T-cell (primary cell): ENCODE results near the gene FBN3. TPM values are rescaled to one million over a fixed set of nuclear protein-coding genes. Genes with fewer than 3 reads are reported as not detected.

Source experiments
- ATAC-seq, 4 experiments: fragments of 200-7000 bp in 3 of 4; fragments of 150-1000 bp in 1 of 4; cut with Tn5 transposase; replicated peaks in 1 of 4; 1 replicate in 3 of 4; 2 replicates in 1 of 4; pipeline ENCODE4 v1.10.0; 2021; ENCODE audit warnings: moderate library complexity in 3 of 4, mild to moderate bottlenecking in 2 of 4, moderate number of reproducible peaks in 1 of 4
- CTCF ChIA-PET, 2 donors: fragments of 300-600 bp; sonication (Branson Sonifier 250); formaldehyde crosslinking; loops; one replicate each; lab custom pipeline; 2022; ENCODE audit warnings: antibody characterized with exemption in 2 of 2; lab: Charles Lee
- POLR2A ChIA-PET, 2 donors: fragments of 300-600 bp; sonication (Branson Sonifier 250); formaldehyde crosslinking; loops; one replicate each; lab custom pipeline; 2022; ENCODE audit warnings: antibody characterized with exemption in 2 of 2; lab: Charles Lee
- DNase-seq, 35 experiments: peaks; one replicate each; pipeline versions ENCODE4 v3.0.0 to v3.0.0-alpha.2; 2013 to 2023
- H3K27ac ChIP-seq: one replicate; pipeline ENCODE4 v1.5.1; 2013; ENCODE audit warnings: low read length
- H3K27me3 ChIP-seq, 2 experiments: replicated peaks in 1 of 2; 1 replicate in 1 of 2; 2 replicates in 1 of 2; pipeline versions ENCODE4 v1.6.1 to v1.7.0; 2013; ENCODE audit warnings: low read length in 1 of 2, mixed read lengths in 1 of 2; ENCODE audit not compliant: control insufficient read depth in 2 of 2, insufficient read depth in 2 of 2; ENCODE audit errors: extremely low read depth in 1 of 2
- H3K36me3 ChIP-seq, 2 donors: 1 replicate in 1 of 2; 2 replicates in 1 of 2; pipeline versions ENCODE4 v1.6.1 to v1.7.0; 2013; ENCODE audit warnings: low read length in 1 of 2; ENCODE audit not compliant: control insufficient read depth in 2 of 2, insufficient read depth in 1 of 2; ENCODE audit errors: extremely low read depth in 1 of 2
- H3K4me1 ChIP-seq, 2 experiments: 1 replicate in 1 of 2; 2 replicates in 1 of 2; pipeline versions ENCODE4 v1.6.1 to v1.7.0; 2013; ENCODE audit warnings: low read length in 2 of 2, mixed read lengths in 1 of 2; ENCODE audit not compliant: insufficient read depth in 2 of 2, control insufficient read depth in 1 of 2; ENCODE audit errors: extremely low read depth in 1 of 2
- H3K4me3 ChIP-seq, 2 donors: 1 replicate in 1 of 2; 2 replicates in 1 of 2; pipeline versions ENCODE4 v1.5.1 to v1.7.0; 2013; ENCODE audit warnings: mild to moderate bottlenecking in 2 of 2, low read length in 1 of 2, moderate library complexity in 1 of 2; ENCODE audit not compliant: control insufficient read depth in 1 of 2; ENCODE audit errors: extremely low read depth in 1 of 2
- H3K9me3 ChIP-seq: 2 replicates; pipeline ENCODE4 v1.7.0; 2013
- H3K27ac Mint-ChIP-seq, 2 donors: one replicate each; pipeline ENCODE4 v1.8.0; 2020 to 2021; ENCODE audit warnings: mild to moderate bottlenecking in 2 of 2, mixed read lengths in 2 of 2
- H3K27me3 Mint-ChIP-seq, 2 donors: one replicate each; pipeline ENCODE4 v1.8.0; 2021 to 2022; ENCODE audit warnings: mixed read lengths in 2 of 2
- H3K36me3 Mint-ChIP-seq: one replicate; pipeline ENCODE4 v1.8.0; 2021; ENCODE audit warnings: mixed read lengths
- H3K4me1 Mint-ChIP-seq, 3 donors: one replicate each; pipeline ENCODE4 v1.8.0; 2020 to 2022; ENCODE audit warnings: mixed read lengths in 3 of 3, mild to moderate bottlenecking in 1 of 3
- H3K4me3 Mint-ChIP-seq, 3 donors: one replicate each; pipeline ENCODE4 v1.8.0; 2020 to 2022; ENCODE audit warnings: mild to moderate bottlenecking in 3 of 3, mixed read lengths in 3 of 3, moderate library complexity in 3 of 3
- H3K9me3 Mint-ChIP-seq, 3 donors: one replicate each; pipeline ENCODE4 v1.8.0; 2020 to 2022; ENCODE audit warnings: mixed read lengths in 3 of 3
- WGBS: methylation state at CpG from one replicate; pipeline ENCODE4 v1.1.5; 2013; ENCODE audit warnings: missing lambda C conversion rate; ENCODE audit not compliant: insufficient coverage; 5-methylcytosine and 5-hydroxymethylcytosine counted together
- total RNA-seq, 35 experiments: library from RNA in 6 of 35; stranded (reverse) in 6 of 35; fragments of 120-200 nt in 1 of 35; gene quantifications; one replicate each; pipeline versions ENCODE4 v1.2.1 to v1.2.4 and lab custom pipeline; 2013 to 2026

Gene FBN3
- total RNA-seq, 5 donors from 2014 or later (not counting 1 experiment from before 2014, with no cell fraction given) = 0.03 TPM; not detected in 3

DNA sequence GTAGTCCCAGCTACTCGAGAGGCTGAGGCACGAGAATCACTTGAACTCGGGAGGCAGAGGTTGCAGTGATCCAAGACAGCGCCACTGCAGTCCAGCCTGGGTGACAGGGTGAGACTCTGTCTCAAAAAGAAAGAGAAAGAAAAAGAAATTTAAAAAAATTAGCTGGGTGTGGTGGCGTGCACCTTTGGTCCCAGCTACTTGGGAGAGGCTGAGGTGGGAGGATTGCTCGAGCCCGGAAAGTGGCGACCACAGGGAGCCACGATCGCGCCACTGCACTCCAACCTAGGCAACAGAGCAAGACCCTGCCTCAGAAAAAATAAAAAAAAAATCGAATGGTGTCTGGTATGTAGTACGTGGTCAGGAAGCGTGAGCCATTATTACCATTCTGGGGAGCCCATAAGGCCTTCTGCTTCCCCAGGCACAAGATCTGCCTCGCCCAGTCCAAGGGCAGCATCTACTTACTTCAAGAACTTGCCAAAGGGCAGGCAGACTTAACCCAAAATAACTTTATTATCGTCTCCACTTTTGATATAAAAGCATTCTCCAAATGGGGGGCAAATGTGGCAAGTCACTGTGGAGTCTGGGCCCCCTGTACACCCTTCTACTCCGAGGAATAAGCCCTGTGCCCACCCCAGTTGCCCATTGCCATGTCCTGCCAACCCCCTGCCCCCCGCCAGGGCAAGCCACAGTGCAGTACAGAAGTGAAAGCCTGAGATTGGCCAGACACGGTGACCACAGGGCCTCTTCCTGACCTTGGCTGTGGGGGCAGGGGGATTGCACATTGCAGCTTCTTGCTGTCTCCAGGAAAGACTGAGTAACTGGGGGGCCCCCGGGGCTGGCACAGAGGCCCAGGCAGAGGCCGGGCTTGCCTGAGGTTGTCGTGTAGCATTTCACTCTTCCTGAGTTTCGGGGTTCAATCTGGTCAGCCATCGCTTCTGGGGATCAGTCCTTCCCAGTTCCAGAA, 84.2 kb downstream of the FBN3 start:
- H3K4me3 Mint-ChIP-seq = no peak overlapping the region
- DNase-seq = no peak
- CTCF ChIA-PET = no interaction called here

DNA sequence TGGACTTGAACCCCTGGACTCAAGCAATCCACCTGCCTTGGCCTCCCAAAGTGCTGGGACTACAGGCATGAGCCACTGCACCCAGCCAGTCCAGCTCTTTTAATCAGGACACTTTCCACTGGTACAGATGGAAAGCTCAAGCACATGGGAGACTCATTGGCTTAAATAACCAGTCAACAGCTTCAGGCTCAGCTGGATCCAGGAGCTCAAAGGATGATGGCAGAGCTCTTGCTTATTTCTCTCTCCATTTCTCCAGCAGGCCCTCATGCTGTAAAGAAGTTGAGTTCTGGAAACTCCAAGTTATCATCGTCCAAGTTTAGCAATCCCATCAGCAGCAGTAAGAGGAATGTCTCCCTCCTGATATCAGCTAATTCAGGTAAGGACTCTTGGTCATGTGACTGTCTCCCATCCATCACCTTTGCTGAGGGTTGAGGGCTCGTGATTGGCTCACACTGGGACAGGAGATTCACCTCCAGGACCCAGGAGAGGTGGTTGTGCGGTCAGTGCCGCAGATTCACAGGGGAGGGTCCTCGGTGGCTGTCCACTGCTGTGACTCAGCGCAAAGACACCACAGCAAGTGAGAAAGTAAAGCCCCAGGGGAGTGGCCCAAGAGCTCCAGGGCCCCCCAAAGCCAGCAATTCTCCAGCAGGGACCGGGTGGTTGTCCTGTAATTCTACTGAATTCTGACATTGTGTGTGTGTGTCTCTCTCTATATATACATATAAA, 91.7 kb downstream of the FBN3 start:
- no peak for ATAC-seq

More for the DNA sequence above, 84.2 kb downstream of the FBN3 start:
- Histone ChIP-seq H3K27me3 (peaks cover 0 to 19% of the 10 kb centered on the region in 2 experiments), H3K9me3 (no peaks in the 10 kb centered on the region), H3K4me1 (no peaks in the 10 kb centered on the region), H3K36me3 (no peaks in the 10 kb centered on the region), H3K27ac (no peak overlapping the region), H3K4me3 (no peak overlapping the region)
- Mint-ChIP-seq H3K27ac (no peak overlapping the region), H3K4me1 (no peaks in the 10 kb centered on the region), H3K36me3 (peaks cover 6% of the 10 kb centered on the region), H3K27me3 (no peaks in the 10 kb centered on the region), H3K9me3 (peaks cover 5 to 9% (median 5%) of the 10 kb centered on the region in 3 donors)
- 65% methylated on average over 13 of the region's 24 CpGs for WGBS
- POLR2A ChIA-PET = no interaction called here
- ATAC-seq = no peak

DNA sequence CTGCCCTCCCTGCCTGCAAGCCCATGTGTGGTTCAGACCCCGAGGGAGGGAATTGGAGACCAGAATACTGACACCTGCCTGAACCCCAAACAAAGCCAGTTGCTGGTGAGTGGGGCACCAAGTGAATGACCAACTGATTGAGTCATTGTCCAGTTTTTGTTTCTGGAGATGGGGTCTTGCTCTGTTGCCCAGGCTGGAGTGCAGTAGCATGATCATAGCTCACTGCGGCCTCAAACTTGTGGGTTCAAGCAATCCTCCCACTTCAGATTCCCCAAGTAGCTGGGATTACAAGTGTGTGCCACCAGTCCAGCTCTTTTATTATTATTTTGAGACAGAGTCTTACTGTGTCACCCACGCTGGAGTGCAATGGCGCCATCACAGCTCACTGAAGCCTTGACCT, 92.9 kb downstream of the FBN3 start:
- DNase-seq = no peak
- no peaks in the 10 kb centered on the region for H3K36me3 ChIP-seq
- ChIA-PET CTCF (interaction anchor here in 1 of 2 donors (0.9 kb wide), 1 partner anchor 25 kb away, joined by 3 read pairs; no protein-coding TSS in a partner anchor), POLR2A (interaction anchor here in 1 of 2 donors (0.6 kb wide), 1 partner anchor 126 kb away, joined by 3 read pairs; no protein-coding TSS in a partner anchor)
- Mint-ChIP-seq H3K4me1 (peaks cover 10 to 13% (median 12%) of the 10 kb centered on the region in 3 donors), H3K27me3 (no peaks in the 10 kb centered on the region), H3K4me3 (no peak overlapping the region), H3K27ac (no peak overlapping the region), H3K9me3 (no peaks in the 10 kb centered on the region), H3K36me3 (no peaks in the 10 kb centered on the region)
- WGBS = 74% methylated on average over 3 of the region's 4 CpGs
- peaks cover 0 to 8% of the 10 kb centered on the region in 2 experiments for H3K4me1 ChIP-seq
- no peak overlapping the region for H3K4me3 ChIP-seq
- H3K27ac ChIP-seq = no peak overlapping the region
- no peak for ATAC-seq
- peaks cover 0 to 2% of the 10 kb centered on the region in 2 experiments for H3K27me3 ChIP-seq
- no peaks in the 10 kb centered on the region for H3K9me3 ChIP-seq

More for the DNA sequence above, 91.7 kb downstream of the FBN3 start:
- no peaks in the 10 kb centered on the region for H3K27me3 Mint-ChIP-seq
- H3K4me3 Mint-ChIP-seq = no peak overlapping the region
- no peak for DNase-seq
- Histone ChIP-seq H3K9me3 (no peaks in the 10 kb centered on the region), H3K27ac (no peak overlapping the region), H3K36me3 (no peaks in the 10 kb centered on the region), H3K4me3 (no peak overlapping the region), H3K4me1 (no peaks in the 10 kb centered on the region), H3K27me3 (peaks cover 0 to 4% of the 10 kb centered on the region in 2 experiments)
- no peaks in the 10 kb centered on the region for H3K36me3 Mint-ChIP-seq
- no peaks in the 10 kb centered on the region for H3K9me3 Mint-ChIP-seq
- no peak overlapping the region for H3K27ac Mint-ChIP-seq
- H3K4me1 Mint-ChIP-seq = peaks cover 2% of the 10 kb centered on the region in 3 donors
- CTCF ChIA-PET = interaction anchor here in 1 of 2 donors (0.6 kb wide), 1 partner anchor 9 kb away, joined by 3 read pairs; no protein-coding TSS in a partner anchor
- POLR2A ChIA-PET = no interaction called here
- 100% methylated on average over 4 of the region's 7 CpGs for WGBS

DNA sequence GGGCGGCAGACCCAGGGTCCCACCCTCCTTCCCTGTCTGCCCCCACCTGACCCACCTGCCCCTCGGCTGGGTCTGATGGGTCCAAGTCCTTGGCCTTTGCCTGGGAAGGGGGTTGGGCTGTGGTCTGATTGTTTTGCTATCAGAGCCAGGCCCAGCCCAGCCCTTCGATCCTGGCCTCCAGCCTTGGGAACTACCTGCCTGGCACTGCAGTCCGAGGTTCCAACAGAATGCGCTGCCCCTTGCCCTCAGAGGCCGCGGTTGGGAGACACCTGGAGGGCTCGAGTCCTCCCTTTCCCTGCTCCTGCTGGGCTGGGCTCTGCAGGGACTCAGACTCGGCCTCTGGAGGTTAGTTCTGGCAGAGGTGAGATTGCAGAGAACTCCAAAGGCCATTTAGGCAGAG, 95.2 kb downstream of the FBN3 start:
- Mint-ChIP-seq H3K4me3 (no peak overlapping the region), H3K27me3 (no peaks in the 10 kb centered on the region), H3K9me3 (no peaks in the 10 kb centered on the region), H3K4me1 (peaks cover 13 to 17% (median 16%) of the 10 kb centered on the region in 3 donors), H3K36me3 (no peaks in the 10 kb centered on the region), H3K27ac (no peak overlapping the region)
- Histone ChIP-seq H3K36me3 (no peaks in the 10 kb centered on the region), H3K27ac (no peak overlapping the region), H3K9me3 (no peaks in the 10 kb centered on the region), H3K4me1 (peaks cover 0 to 22% of the 10 kb centered on the region in 2 experiments), H3K27me3 (peaks cover 0 to 10% of the 10 kb centered on the region in 2 experiments), H3K4me3 (no peak overlapping the region)
- WGBS = 99% methylated on average over 5 of the region's 9 CpGs
- CTCF ChIA-PET = no interaction called here
- POLR2A ChIA-PET = no interaction called here
- no peak for DNase-seq
- no peak for ATAC-seq

DNA sequence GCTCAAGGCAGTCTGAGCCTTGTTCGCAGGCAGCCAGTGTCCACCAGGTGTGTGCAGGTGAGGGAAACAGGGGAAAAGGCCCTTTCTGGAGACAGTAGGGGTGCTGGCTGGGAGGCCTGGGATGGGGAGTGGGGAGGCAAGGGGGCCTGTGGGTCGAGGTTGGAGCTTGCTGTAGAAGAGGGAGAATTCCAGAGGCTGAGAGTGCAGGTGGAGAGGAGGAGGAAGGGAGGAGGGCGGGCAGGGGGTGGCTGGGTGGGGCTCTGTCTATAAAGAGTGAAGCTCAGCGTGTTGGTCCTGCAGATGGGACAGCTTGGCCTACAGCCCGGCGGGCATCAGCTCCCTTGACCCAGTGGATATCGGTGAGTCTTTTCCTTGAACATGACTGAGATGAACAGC, 96.9 kb downstream of the FBN3 start, which contains the start of gene CCL25:
TSS of gene CCL25 (plus strand) at position 297 of the 396 bp plus-strand sequence. CDS start 290 bp downstream, outside the sequence.
- WGBS = 82% methylated on average over 6 of the region's 7 CpGs
- POLR2A ChIA-PET = no interaction called here
- no peak for DNase-seq

More for the DNA sequence above, 96.9 kb downstream of the FBN3 start, which contains the start of gene CCL25:
- H3K4me1 ChIP-seq = peaks cover 0 to 22% of the 10 kb centered on the region in 2 experiments
- H3K4me3 ChIP-seq = no peak within 1 kb of the TSS
- CTCF ChIA-PET = no interaction called here
- no peak for ATAC-seq
- H3K36me3 ChIP-seq = no peaks in the 10 kb centered on the region
- Mint-ChIP-seq H3K36me3 (no peaks in the 10 kb centered on the region), H3K4me3 (peak within 1 kb of the TSS in 1 of 3 donors; percentile 32), H3K27ac (peak within 1 kb of the TSS; percentile 1 to 85), H3K27me3 (no peaks in the 10 kb centered on the region), H3K9me3 (no peaks in the 10 kb centered on the region), H3K4me1 (peaks cover 13 to 17% (median 16%) of the 10 kb centered on the region in 3 donors)
- peaks cover 0 to 14% of the 10 kb centered on the region in 2 experiments for H3K27me3 ChIP-seq
- no peak within 1 kb of the TSS for H3K27ac ChIP-seq
- H3K9me3 ChIP-seq = no peaks in the 10 kb centered on the region
